ENCODE data around the gene XDH.

DNA sequence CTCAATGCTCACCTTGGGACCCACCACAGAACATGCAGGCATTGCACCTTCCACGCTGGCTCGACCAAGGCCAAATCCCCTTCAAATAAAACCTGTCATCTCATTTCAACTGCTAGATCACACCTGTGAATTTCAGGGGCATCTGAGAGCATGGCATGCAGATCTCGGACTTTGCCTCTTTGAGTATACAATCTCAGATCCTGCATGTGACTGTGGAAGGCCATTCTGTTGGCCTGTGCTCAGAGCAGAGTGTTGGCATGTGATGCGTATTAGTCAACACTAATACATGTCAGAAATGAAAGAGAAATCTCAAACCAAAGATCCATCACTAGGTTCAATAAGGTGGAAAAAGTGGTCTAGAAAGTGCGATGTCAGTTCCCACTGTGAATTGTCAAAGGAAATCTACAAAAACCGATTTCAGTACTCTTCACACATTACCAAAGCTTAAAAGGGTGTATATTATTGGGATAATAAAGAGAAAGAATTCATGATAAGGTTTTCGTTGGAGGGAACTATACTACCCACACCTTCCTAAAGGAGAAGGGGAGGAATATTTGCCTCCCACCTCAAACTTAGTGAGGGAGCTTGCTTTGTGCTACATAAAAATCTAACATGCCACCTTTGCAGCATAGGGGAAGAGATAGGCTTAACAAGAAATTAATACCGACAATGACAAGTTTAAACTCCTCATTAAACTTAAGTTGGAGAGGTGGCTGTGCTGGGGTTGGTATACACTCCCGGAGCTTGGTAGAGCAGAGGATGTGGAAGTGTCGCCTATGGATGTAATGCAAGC, 7.8 kb downstream of the XDH start:
- TF ChIP-seq CTCF (IDR thresholded peaks at IDR 0.05; ENCODE audit: low read length), result no peak
- no peak for TF ChIP-seq EZH2phosphoT487 (IDR thresholded peaks at IDR 0.05; ENCODE audit: low read length)

Data from MM.1S (cell line).